HG03095 (cell line): Measurements from ENCODE around the gene CDC6.
A peak's percentile ranks its signal among the peaks of the same experiment; 100 is the strongest.

Source experiments
- ATAC-seq: cut with Tn5 transposase; IDR thresholded peaks from one replicate; pipeline ENCODE4 v1.9.1; 2021; ENCODE audit warnings: moderate library complexity; ENCODE audit not compliant: unreplicated experiment

Gene CDC6

GRCh38 chr17:40287494-40288369, at the start of gene CDC6:
Gene CDC6 (plus strand): TSS chr17:40287879. CDS start chr17:40289421, 1,542 bp downstream.
- ATAC-seq = peak; percentile 87

GRCh38 chr17:40241252-40241834, 46.3 kb upstream of the CDC6 start:
- ATAC-seq = no peak

GRCh38 chr17:40242774-40243173, 44.9 kb upstream of the CDC6 start:
- ATAC-seq = no peak

GRCh38 chr17:40243761-40244160, 43.9 kb upstream of the CDC6 start:
- no peak for ATAC-seq

GRCh38 chr17:40244255-40244654, 43.4 kb upstream of the CDC6 start:
- ATAC-seq = no peak

- ATAC-seq = no peak
These were observed 39.7 kb upstream of the CDC6 start for GRCh38 chr17:40247926-40248495.

GRCh38 chr17:40248507-40248906, 39.2 kb upstream of the CDC6 start:
- no peak for ATAC-seq

- no peak for ATAC-seq
These were observed 36.1 kb upstream of the CDC6 start for GRCh38 chr17:40251576-40251975.

- ATAC-seq = no peak
These were observed 34.1 kb upstream of the CDC6 start for GRCh38 chr17:40253565-40253964.

- ATAC-seq = no peak
These were observed 28.2 kb upstream of the CDC6 start for GRCh38 chr17:40259505-40259904.

GRCh38 chr17:40260528-40260927, 27.2 kb upstream of the CDC6 start:
- ATAC-seq = no peak

- ATAC-seq = no peak
These were observed 23.1 kb upstream of the CDC6 start for GRCh38 chr17:40264458-40265185.

- no peak for ATAC-seq
These were observed 22.3 kb upstream of the CDC6 start for GRCh38 chr17:40265337-40265736.

GRCh38 chr17:40266882-40267281, 20.8 kb upstream of the CDC6 start:
- no peak for ATAC-seq

- no peak for ATAC-seq
These were observed 19.5 kb upstream of the CDC6 start for GRCh38 chr17:40268141-40268712.

GRCh38 chr17:40278414-40278813, 9.3 kb upstream of the CDC6 start:
- no peak for ATAC-seq

- ATAC-seq = no peak
These were observed 8.3 kb upstream of the CDC6 start for GRCh38 chr17:40279402-40279801.

- no peak for ATAC-seq
These were observed 6.0 kb upstream of the CDC6 start for GRCh38 chr17:40281663-40282062.

- no peak for ATAC-seq
These were observed 4.0 kb upstream of the CDC6 start for GRCh38 chr17:40283662-40284061.

- no peak for ATAC-seq
These were observed 3.5 kb upstream of the CDC6 start for GRCh38 chr17:40284085-40284713.

GRCh38 chr17:40286473-40286872, 1.2 kb upstream of the CDC6 start:
- no peak for ATAC-seq
